Measurements from ENCODE around the gene EIF3K.

The EIF3K gene

GRCh38 chr19:38676878-38677646 lies 58.1 kb downstream of the EIF3K start:
- CTCF ChIA-PET: interaction anchor here (0.6 kb wide), 1 partner anchor 279 kb away, joined by 3 read pairs; no protein-coding TSS in a partner anchor
- Histone ChIP-seq H3K9me3 (ENCODE audit: control insufficient read depth, insufficient read depth, low read depth, low read length) (no peaks in the 10 kb centered on the region), H3K4me1 (ENCODE audit: control insufficient read depth, insufficient read depth, low read length) (no peaks in the 10 kb centered on the region; the same call in 1 of the 2 replicates), H3K27ac (ENCODE audit: extremely low read depth, low read depth, low read length) (peak overlapping the region; percentile 3; the same call in 1 of the 2 replicates), H3K4me3 (ENCODE audit: low read depth, low read length) (no peak overlapping the region), H3K36me3 (ENCODE audit: control insufficient read depth in 2 of 2, insufficient read depth in 1 of 2, low read length in 2 of 2) (peaks cover 10 to 39% of the 10 kb centered on the region in 2 experiments; a peak in 2 of 3 replicates)
- POLR2A ChIA-PET: interaction anchor here (3.1 kb wide), 1 partner anchor 29 kb away, joined by 12 read pairs; the partner anchor contains the start of gene ACTN4
- TF ChIP-seq SCRT1 (tag by site-specific recombination; IDR thresholded peaks at IDR 0.05; ENCODE audit: borderline replicate concordance): peak; percentile 85
- no peak for TF ChIP-seq ZNF214 (tag by site-specific recombination; IDR thresholded peaks at IDR 0.05; ENCODE audit: borderline replicate concordance)
- 0 out of 2 replicates have a peak, but pooled peaks have one; percentile 10 for TF ChIP-seq ZBTB20 (tag by site-specific recombination; IDR thresholded peaks at IDR 0.05)
- peak; percentile 94 for TF ChIP-seq SCRT2 (tag by site-specific recombination; IDR thresholded peaks at IDR 0.05)
- no peak for TF ChIP-seq KLF9 (tag by site-specific recombination; IDR thresholded peaks at IDR 0.05; ENCODE audit: low read depth)

GRCh38 chr19:38678217-38678890 lies 59.4 kb downstream of the EIF3K start:
- H3K4me3 ChIP-seq (ENCODE audit: low read depth, low read length): no peak overlapping the region
- H3K4me1 ChIP-seq (ENCODE audit: control insufficient read depth, insufficient read depth, low read length): peaks cover 9% of the 10 kb centered on the region
- ChIA-PET CTCF (interaction anchor here (0.7 to 1.0 kb wide), 2 partner anchors 222 to 444 kb away, joined by 3 to 5 read pairs; partner anchors contain the start of gene NFKBIB), POLR2A (interaction anchor here (1.1 to 3.1 kb wide), 2 partner anchors 31 to 161 kb away, joined by 3 to 12 read pairs; partner anchors contain the start of gene ACTN4)
- TF ChIP-seq ZNF302 (tag by site-specific recombination; IDR thresholded peaks at IDR 0.05; ENCODE audit: low read depth): no peak
- peak; percentile 51; the same call in 1 of the 2 replicates for TF ChIP-seq ZNF449 (tag by site-specific recombination; IDR thresholded peaks at IDR 0.05)
- no peaks in the 10 kb centered on the region for H3K9me3 ChIP-seq (ENCODE audit: control insufficient read depth, insufficient read depth, low read depth, low read length)
- peaks cover 10 to 35% of the 10 kb centered on the region in 2 experiments; a peak in 2 of 3 replicates for H3K36me3 ChIP-seq (ENCODE audit: control insufficient read depth in 2 of 2, insufficient read depth in 1 of 2, low read length in 2 of 2)
- H3K27ac ChIP-seq (ENCODE audit: extremely low read depth, low read depth, low read length): no peak overlapping the region

- 0 out of 2 replicates have a peak, but pooled peaks have one; percentile 34 for TF ChIP-seq IKZF3 (tag by site-specific recombination; IDR thresholded peaks at IDR 0.05)
- TF ChIP-seq ZNF19 (tag by site-specific recombination; IDR thresholded peaks at IDR 0.05; ENCODE audit: low read depth): no peak
- no peak for TF ChIP-seq ZNF626 (tag by site-specific recombination; IDR thresholded peaks at IDR 0.05)
- TF ChIP-seq ZNF645 (tag by site-specific recombination; IDR thresholded peaks at IDR 0.05): no peak
- TF ChIP-seq PRDM1 (tag by site-specific recombination; IDR thresholded peaks at IDR 0.05): peak; percentile 59; the same call in 1 of the 2 replicates
- TF ChIP-seq ZNF747 (tag by site-specific recombination; IDR thresholded peaks at IDR 0.05): 0 out of 2 replicates have a peak, but pooled peaks have one; percentile 59
- TF ChIP-seq HIC1 (tag by site-specific recombination; IDR thresholded peaks at IDR 0.05): 0 out of 2 replicates have a peak, but pooled peaks have one; percentile 25
- POLR2A ChIA-PET: interaction anchor here (1.1 to 3.1 kb wide), 2 partner anchors 31 to 160 kb away, joined by 3 to 12 read pairs; partner anchors contain the start of gene ACTN4
- Histone ChIP-seq H3K9me3 (ENCODE audit: control insufficient read depth, insufficient read depth, low read depth, low read length) (no peaks in the 10 kb centered on the region), H3K27ac (ENCODE audit: extremely low read depth, low read depth, low read length) (peak overlapping the region; percentile 18; the same call in 1 of the 2 replicates), H3K36me3 (ENCODE audit: control insufficient read depth in 2 of 2, insufficient read depth in 1 of 2, low read length in 2 of 2) (peaks cover 10 to 35% of the 10 kb centered on the region in 2 experiments; a peak in 2 of 3 replicates), H3K4me1 (ENCODE audit: control insufficient read depth, insufficient read depth, low read length) (peaks cover 15% of the 10 kb centered on the region), H3K4me3 (ENCODE audit: low read depth, low read length) (no peak overlapping the region)
- CTCF ChIA-PET: interaction anchor here (1.0 kb wide), 1 partner anchor 221 kb away, joined by 3 read pairs; the partner anchor contains the start of gene NFKBIB
Observed at GRCh38 chr19:38678891-38679494, 60.0 kb downstream of the EIF3K start.

All from HEK293 (cell line).